ENCODE results near the gene LIN9.
A peak's percentile ranks its signal among the peaks of the same experiment; 100 is the strongest.
"Not testable (repeated sequence)": the region's sequence is repeated elsewhere in the genome, so short reads cannot be mapped to it uniquely, and the experiment has no call there.

Gene LIN9

DNA sequence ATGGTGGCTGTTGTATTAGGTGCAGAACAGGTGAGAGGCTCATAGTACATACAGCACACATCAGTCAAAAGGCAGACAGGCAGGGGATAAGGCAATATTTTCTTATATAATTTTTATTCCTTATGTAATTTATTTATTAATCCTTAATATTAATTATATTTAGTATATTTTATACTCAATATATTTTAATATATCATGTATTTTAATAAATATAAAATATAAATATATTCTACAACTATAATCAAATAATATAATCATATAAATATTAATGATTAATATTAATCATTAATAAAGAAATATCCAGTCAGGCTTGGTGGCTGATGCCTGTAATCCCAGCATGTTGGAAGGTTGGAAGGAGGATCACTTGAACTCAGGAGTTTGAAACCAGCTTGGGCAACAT is 104.8 kb downstream of the LIN9 start:
- no peaks in the 10 kb centered on the region for H3K27me3 ChIP-seq (ENCODE audit: control insufficient read depth, insufficient read depth, low read length, poor library complexity, severe bottlenecking)
- no peak overlapping the region for H3K4me3 ChIP-seq (ENCODE audit: insufficient read depth, low read depth, low read length)
- no peaks in the 10 kb centered on the region for H3K36me3 ChIP-seq (ENCODE audit: control insufficient read depth, insufficient read depth, low read length)
- H3K27ac ChIP-seq (ENCODE audit: insufficient read depth, low read depth, low read length, poor library complexity, severe bottlenecking) = no peak overlapping the region
- H3K9me3 ChIP-seq (ENCODE audit: control insufficient read depth, low read length) = no peaks in the 10 kb centered on the region
- H3K4me1 ChIP-seq (ENCODE audit: control insufficient read depth, insufficient read depth, low read length) = peaks cover 2% of the 10 kb centered on the region

DNA sequence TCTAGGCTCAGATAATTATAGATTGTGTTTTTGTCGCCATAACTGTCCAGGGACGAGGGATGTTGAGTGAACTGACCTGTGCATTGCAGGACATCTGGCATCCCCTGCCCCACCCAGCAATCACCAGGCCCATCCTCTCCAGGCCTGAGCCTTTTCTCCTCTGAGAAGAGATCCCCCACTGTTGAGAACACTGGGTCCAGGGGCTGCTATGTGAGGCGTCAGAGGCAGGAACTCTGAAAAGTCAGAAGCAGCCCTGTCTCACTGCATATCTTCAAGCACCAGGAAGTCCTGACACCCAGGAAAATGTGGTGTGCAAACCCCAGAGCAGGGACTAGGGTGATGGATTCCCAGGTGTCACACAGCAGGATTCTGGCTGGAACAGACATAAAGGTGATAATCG is 105.3 kb downstream of the LIN9 start:
- no peak overlapping the region for H3K27ac ChIP-seq (ENCODE audit: insufficient read depth, low read depth, low read length, poor library complexity, severe bottlenecking)
- 71 to 74% methylated on average over 4 of the region's 4 CpGs for WGBS, 2 experiments
- no peaks in the 10 kb centered on the region for H3K9me3 ChIP-seq (ENCODE audit: control insufficient read depth, low read length)
- H3K4me3 ChIP-seq (ENCODE audit: insufficient read depth, low read depth, low read length) = no peak overlapping the region
- H3K36me3 ChIP-seq (ENCODE audit: control insufficient read depth, insufficient read depth, low read length) = no peaks in the 10 kb centered on the region
- no peaks in the 10 kb centered on the region for H3K4me1 ChIP-seq (ENCODE audit: control insufficient read depth, insufficient read depth, low read length)
- H3K27me3 ChIP-seq (ENCODE audit: control insufficient read depth, insufficient read depth, low read length, poor library complexity, severe bottlenecking) = no peaks in the 10 kb centered on the region

DNA sequence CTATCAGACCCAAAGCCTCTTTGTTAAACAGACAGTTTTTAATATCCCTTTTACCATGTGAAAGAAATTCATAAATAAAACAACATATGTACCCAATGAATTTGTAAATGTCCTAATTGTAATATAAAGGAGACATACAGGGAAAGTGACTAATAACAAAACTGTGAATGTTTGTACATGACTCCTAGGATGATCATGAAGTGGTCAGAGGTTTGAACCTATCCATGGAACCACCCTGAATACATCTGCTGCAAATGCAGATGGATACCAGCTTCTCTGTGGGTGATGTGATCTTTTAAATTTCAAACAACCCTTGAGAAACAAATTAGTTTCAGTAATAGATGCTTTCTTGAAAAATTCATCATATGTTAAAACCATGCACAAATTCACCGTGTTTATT is 105.7 kb downstream of the LIN9 start:
- WGBS, 2 experiments = 89 to 100% methylated on average over 1 of the region's 1 CpG
- Histone ChIP-seq H3K36me3 (ENCODE audit: control insufficient read depth, insufficient read depth, low read length) (no peaks in the 10 kb centered on the region), H3K27ac (ENCODE audit: insufficient read depth, low read depth, low read length, poor library complexity, severe bottlenecking) (no peak overlapping the region), H3K9me3 (ENCODE audit: control insufficient read depth, low read length) (no peaks in the 10 kb centered on the region), H3K4me3 (ENCODE audit: insufficient read depth, low read depth, low read length) (no peak overlapping the region), H3K27me3 (ENCODE audit: control insufficient read depth, insufficient read depth, low read length, poor library complexity, severe bottlenecking) (no peaks in the 10 kb centered on the region), H3K4me1 (ENCODE audit: control insufficient read depth, insufficient read depth, low read length) (no peaks in the 10 kb centered on the region)

DNA sequence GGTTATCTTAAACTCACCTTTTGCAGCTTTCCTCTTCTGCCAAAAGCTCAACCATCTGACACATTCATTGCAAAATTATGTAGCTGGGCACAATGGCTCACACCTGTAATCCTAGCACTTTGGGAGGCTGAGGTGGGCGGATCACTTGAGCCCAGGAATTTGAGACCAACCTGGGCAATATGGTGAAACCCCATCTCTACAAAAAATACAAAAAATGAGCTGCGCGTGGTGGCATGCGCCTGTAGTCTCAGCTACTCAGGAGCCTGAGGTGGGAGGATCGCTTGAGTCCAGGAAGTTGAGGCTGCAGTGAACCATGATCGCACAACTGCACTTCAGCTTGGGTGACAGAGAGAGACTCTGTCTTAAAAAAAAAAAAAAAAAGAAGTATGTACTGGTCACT is 106.3 kb downstream of the LIN9 start:
- 88 to 94% methylated on average over 6 of the region's 6 CpGs for WGBS, 2 experiments
- not testable (repeated sequence) for H3K27me3 ChIP-seq (ENCODE audit: control insufficient read depth, insufficient read depth, low read length, poor library complexity, severe bottlenecking); H3K27ac ChIP-seq (ENCODE audit: insufficient read depth, low read depth, low read length, poor library complexity, severe bottlenecking); H3K4me3 ChIP-seq (ENCODE audit: insufficient read depth, low read depth, low read length); H3K9me3 ChIP-seq (ENCODE audit: control insufficient read depth, low read length); H3K36me3 ChIP-seq (ENCODE audit: control insufficient read depth, insufficient read depth, low read length); H3K4me1 ChIP-seq (ENCODE audit: control insufficient read depth, insufficient read depth, low read length)

DNA sequence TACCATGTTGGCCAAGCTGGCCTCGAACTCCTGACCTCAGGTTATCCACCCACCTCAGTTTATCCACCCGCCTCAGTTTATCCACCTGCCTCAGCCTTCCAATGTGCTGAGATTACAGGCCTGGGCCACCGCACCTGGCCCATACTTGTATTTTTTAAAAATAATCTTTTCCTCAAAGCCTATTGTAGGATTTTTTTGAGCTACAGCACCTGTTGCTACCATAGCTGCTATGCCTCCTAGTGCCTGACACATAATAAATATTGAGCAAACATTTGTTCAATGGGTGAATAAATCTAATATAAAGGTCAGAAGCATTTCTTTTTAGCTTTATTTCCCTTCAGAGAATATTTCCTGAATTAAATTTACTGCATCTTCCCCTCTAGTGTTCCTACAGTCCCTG is 106.7 kb downstream of the LIN9 start:
- no peak overlapping the region for H3K27ac ChIP-seq (ENCODE audit: insufficient read depth, low read depth, low read length, poor library complexity, severe bottlenecking)
- H3K27me3 ChIP-seq (ENCODE audit: control insufficient read depth, insufficient read depth, low read length, poor library complexity, severe bottlenecking) = no peaks in the 10 kb centered on the region
- H3K9me3 ChIP-seq (ENCODE audit: control insufficient read depth, low read length) = no peaks in the 10 kb centered on the region
- no peaks in the 10 kb centered on the region for H3K4me1 ChIP-seq (ENCODE audit: control insufficient read depth, insufficient read depth, low read length)
- no peak overlapping the region for H3K4me3 ChIP-seq (ENCODE audit: insufficient read depth, low read depth, low read length)
- 93 to 94% methylated on average over 3 of the region's 3 CpGs for WGBS, 2 experiments
- no peaks in the 10 kb centered on the region for H3K36me3 ChIP-seq (ENCODE audit: control insufficient read depth, insufficient read depth, low read length)

DNA sequence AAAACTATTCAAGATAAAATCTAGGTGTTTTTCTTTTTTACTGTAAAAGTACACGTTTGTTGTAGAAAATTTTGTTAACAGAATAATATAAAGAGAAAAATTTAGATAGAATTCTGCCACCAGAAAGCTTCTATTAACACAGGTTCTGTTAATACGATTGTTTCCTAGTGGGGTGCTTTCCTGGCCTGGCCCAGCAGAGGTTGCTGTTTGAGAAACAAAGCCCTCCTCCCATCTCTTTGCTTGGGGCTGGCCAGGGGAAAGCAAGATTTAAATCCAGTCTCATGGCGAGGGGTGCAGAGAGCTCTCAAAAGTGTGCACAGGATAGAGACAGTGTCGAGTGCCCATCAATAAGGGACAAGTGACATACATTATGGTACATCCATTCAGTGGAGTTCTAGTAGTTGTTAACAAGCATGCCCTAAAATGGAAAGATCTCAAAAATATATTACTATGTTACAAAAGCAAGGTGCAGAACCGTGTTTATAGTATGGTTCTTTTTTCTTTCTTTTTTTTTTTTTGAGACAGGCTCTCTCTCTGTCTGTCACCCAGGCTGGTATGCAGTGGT is 107.9 kb downstream of the LIN9 start:
- WGBS, 2 experiments = 66 to 67% methylated on average over 4 of the region's 5 CpGs
- H3K4me3 ChIP-seq (ENCODE audit: insufficient read depth, low read depth, low read length) = no peak overlapping the region
- no peaks in the 10 kb centered on the region for H3K4me1 ChIP-seq (ENCODE audit: control insufficient read depth, insufficient read depth, low read length)
- H3K36me3 ChIP-seq (ENCODE audit: control insufficient read depth, insufficient read depth, low read length) = no peaks in the 10 kb centered on the region
- H3K9me3 ChIP-seq (ENCODE audit: control insufficient read depth, low read length) = no peaks in the 10 kb centered on the region
- no peak overlapping the region for H3K27ac ChIP-seq (ENCODE audit: insufficient read depth, low read depth, low read length, poor library complexity, severe bottlenecking)
- H3K27me3 ChIP-seq (ENCODE audit: control insufficient read depth, insufficient read depth, low read length, poor library complexity, severe bottlenecking) = no peaks in the 10 kb centered on the region

DNA sequence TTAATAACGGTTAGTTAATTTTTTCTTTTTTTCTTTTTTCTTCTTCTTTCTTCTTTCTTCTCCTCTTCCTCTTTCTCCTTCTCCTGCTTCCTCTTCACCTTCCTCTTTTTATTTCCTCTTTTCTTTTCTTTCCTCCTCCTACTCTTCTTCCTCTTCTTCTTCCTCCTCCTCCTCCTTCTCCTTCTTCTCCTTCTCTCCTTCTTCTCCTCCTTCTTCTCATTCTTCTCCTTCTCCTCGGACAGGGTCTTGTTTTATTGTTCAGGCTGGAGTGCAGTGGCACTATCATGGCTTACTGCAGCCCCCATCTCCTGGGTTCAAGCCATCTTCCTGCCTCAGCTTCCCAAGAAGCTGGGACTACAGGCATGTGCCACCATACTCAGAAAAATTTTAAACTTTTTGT is 109.0 kb downstream of the LIN9 start:
- H3K9me3 ChIP-seq (ENCODE audit: control insufficient read depth, low read length) = no peaks in the 10 kb centered on the region
- H3K27ac ChIP-seq (ENCODE audit: insufficient read depth, low read depth, low read length, poor library complexity, severe bottlenecking) = no peak overlapping the region
- H3K4me3 ChIP-seq (ENCODE audit: insufficient read depth, low read depth, low read length) = no peak overlapping the region
- WGBS, 2 experiments = 90% methylated on average over 2 of the region's 2 CpGs
- H3K4me1 ChIP-seq (ENCODE audit: control insufficient read depth, insufficient read depth, low read length) = no peaks in the 10 kb centered on the region
- H3K27me3 ChIP-seq (ENCODE audit: control insufficient read depth, insufficient read depth, low read length, poor library complexity, severe bottlenecking) = no peaks in the 10 kb centered on the region
- H3K36me3 ChIP-seq (ENCODE audit: control insufficient read depth, insufficient read depth, low read length) = no peaks in the 10 kb centered on the region

DNA sequence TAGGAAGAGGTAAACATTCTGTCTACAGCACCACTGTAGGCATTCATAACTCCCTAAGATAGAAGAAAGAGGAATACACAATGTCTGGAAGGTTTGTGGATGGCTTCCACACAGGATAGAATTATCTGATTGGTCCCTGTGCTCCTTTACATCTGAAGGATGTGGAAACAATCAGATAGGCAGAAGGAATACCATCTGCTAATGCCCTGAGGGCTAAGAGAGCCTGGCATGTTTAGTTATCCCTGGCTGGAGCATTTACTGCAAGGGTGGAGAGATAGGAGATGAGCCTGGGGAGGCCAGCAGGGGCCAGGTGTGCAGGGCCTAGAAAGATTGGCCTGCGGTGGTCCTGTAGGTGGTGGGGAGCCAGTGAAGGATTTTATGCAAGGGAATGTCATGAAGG is 113.8 kb downstream of the LIN9 start:
- Histone ChIP-seq H3K27me3 (ENCODE audit: control insufficient read depth, insufficient read depth, low read length, poor library complexity, severe bottlenecking) (no peaks in the 10 kb centered on the region), H3K4me3 (ENCODE audit: insufficient read depth, low read depth, low read length) (no peak overlapping the region)
- 82 to 92% methylated on average over 1 of the region's 1 CpG for WGBS, 2 experiments

DNA sequence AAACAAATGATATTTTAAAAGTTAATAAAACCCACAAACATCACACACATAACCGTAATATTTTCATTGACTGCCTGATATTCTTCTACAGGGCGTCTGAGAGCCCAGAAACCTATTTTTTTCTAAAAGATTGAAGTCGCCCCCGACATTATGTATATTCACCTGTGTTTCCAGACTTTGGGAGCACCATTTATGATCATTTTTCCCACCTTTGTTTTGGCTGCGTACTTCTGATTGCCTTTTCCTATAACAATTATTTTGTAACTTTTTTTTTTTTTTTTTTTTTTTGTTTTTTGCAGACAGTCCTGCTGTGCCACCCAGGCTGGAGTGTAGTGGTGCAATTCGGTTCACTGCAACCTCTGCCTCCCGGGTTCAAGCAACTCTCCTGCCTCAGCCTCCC is 121.6 kb downstream of the LIN9 start:
- H3K27ac ChIP-seq (ENCODE audit: insufficient read depth, low read depth, low read length, poor library complexity, severe bottlenecking) = no peak overlapping the region
- H3K4me1 ChIP-seq (ENCODE audit: control insufficient read depth, insufficient read depth, low read length) = peaks cover 2% of the 10 kb centered on the region
- H3K27me3 ChIP-seq (ENCODE audit: control insufficient read depth, insufficient read depth, low read length, poor library complexity, severe bottlenecking) = no peaks in the 10 kb centered on the region
- H3K4me3 ChIP-seq (ENCODE audit: insufficient read depth, low read depth, low read length) = peak overlapping the region; percentile 84
- H3K36me3 ChIP-seq (ENCODE audit: control insufficient read depth, insufficient read depth, low read length) = no peaks in the 10 kb centered on the region
- H3K9me3 ChIP-seq (ENCODE audit: control insufficient read depth, low read length) = no peaks in the 10 kb centered on the region
- 88 to 91% methylated on average over 7 of the region's 7 CpGs for WGBS, 2 experiments

More for the DNA sequence above, 113.8 kb downstream of the LIN9 start:
- H3K36me3 ChIP-seq (ENCODE audit: control insufficient read depth, insufficient read depth, low read length) = no peaks in the 10 kb centered on the region
- H3K27ac ChIP-seq (ENCODE audit: insufficient read depth, low read depth, low read length, poor library complexity, severe bottlenecking) = no peak overlapping the region
- H3K4me1 ChIP-seq (ENCODE audit: control insufficient read depth, insufficient read depth, low read length) = no peaks in the 10 kb centered on the region
- H3K9me3 ChIP-seq (ENCODE audit: control insufficient read depth, low read length) = no peaks in the 10 kb centered on the region

DNA sequence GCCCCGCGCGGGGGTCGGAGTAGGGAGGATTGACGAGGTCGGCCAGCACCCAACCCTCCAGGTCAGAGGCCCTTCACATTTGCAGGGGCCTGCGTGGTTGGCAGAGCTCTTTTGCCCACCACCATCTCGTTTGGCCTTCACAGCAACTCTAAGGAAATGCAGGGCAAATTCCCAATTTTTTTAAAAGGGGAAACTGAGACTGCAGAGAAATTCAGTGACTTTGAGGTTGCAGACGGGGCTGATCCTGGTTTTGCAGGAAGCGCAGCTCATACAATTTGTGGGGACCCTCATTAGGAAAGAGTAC is 122.0 kb downstream of the LIN9 start:
- peaks cover 6% of the 10 kb centered on the region for H3K4me1 ChIP-seq (ENCODE audit: control insufficient read depth, insufficient read depth, low read length)
- H3K27me3 ChIP-seq (ENCODE audit: control insufficient read depth, insufficient read depth, low read length, poor library complexity, severe bottlenecking) = no peaks in the 10 kb centered on the region
- H3K36me3 ChIP-seq (ENCODE audit: control insufficient read depth, insufficient read depth, low read length) = no peaks in the 10 kb centered on the region
- WGBS, 2 experiments = 15 to 16% methylated on average over 10 of the region's 10 CpGs
- no peaks in the 10 kb centered on the region for H3K9me3 ChIP-seq (ENCODE audit: control insufficient read depth, low read length)
- H3K4me3 ChIP-seq (ENCODE audit: insufficient read depth, low read depth, low read length) = peak overlapping the region; percentile 84
- no peak overlapping the region for H3K27ac ChIP-seq (ENCODE audit: insufficient read depth, low read depth, low read length, poor library complexity, severe bottlenecking)
